ENCODE data around the gene SPSB4. TPM values are rescaled to one million over a fixed set of nuclear protein-coding genes. Genes with fewer than 3 reads are reported as not detected.
"Not testable (repeated sequence)": the region's sequence is repeated elsewhere in the genome, so short reads cannot be mapped to it uniquely, and the experiment has no call there.

The SPSB4 gene
- polyA plus RNA-seq (ENCODE audit: insufficient read length), result 14.8 TPM
- long read RNA-seq, donor 1, partial matches to known transcripts, result 0 of 2 reads
- long read RNA-seq, donor 1, other reads (novel, unspliced or antisense), result 0 of 2 reads
- long read RNA-seq, donor 2, partial matches to known transcripts, result 0 of 3 reads
- long read RNA-seq, donor 2, other reads (novel, unspliced or antisense), result 0 of 3 reads
- long read RNA-seq, donor 3, partial matches to known transcripts, result 0 of 4 reads
- long read RNA-seq, donor 3, other reads (novel, unspliced or antisense), result 0 of 4 reads
- long read RNA-seq, donor 4, result 0 reads
- long read RNA-seq, donor 5, transcript SPSB4-201 (3 exons, 2,908 nt), result major isoform, 8 of 8 reads
- long read RNA-seq, donor 5, partial matches to known transcripts, result 0 of 8 reads
- long read RNA-seq, donor 5, other reads (novel, unspliced or antisense), result 0 of 8 reads
- long read RNA-seq, donor 6, transcript SPSB4-201 (3 exons, 2,908 nt), result major isoform, 6 of 6 reads
- long read RNA-seq, donor 6, partial matches to known transcripts, result 0 of 6 reads
- long read RNA-seq, donor 6, other reads (novel, unspliced or antisense), result 0 of 6 reads
- long read RNA-seq, donor 7, transcript SPSB4-201 (3 exons, 2,908 nt), result major isoform, 7 of 12 reads
- long read RNA-seq, donor 7, partial matches to known transcripts, result 5 of 12 reads
- long read RNA-seq, donor 7, other reads (novel, unspliced or antisense), result 0 of 12 reads
- long read RNA-seq, donor 8, partial matches to known transcripts, result 0 of 2 reads
- long read RNA-seq, donor 8, other reads (novel, unspliced or antisense), result 0 of 2 reads

DNA sequence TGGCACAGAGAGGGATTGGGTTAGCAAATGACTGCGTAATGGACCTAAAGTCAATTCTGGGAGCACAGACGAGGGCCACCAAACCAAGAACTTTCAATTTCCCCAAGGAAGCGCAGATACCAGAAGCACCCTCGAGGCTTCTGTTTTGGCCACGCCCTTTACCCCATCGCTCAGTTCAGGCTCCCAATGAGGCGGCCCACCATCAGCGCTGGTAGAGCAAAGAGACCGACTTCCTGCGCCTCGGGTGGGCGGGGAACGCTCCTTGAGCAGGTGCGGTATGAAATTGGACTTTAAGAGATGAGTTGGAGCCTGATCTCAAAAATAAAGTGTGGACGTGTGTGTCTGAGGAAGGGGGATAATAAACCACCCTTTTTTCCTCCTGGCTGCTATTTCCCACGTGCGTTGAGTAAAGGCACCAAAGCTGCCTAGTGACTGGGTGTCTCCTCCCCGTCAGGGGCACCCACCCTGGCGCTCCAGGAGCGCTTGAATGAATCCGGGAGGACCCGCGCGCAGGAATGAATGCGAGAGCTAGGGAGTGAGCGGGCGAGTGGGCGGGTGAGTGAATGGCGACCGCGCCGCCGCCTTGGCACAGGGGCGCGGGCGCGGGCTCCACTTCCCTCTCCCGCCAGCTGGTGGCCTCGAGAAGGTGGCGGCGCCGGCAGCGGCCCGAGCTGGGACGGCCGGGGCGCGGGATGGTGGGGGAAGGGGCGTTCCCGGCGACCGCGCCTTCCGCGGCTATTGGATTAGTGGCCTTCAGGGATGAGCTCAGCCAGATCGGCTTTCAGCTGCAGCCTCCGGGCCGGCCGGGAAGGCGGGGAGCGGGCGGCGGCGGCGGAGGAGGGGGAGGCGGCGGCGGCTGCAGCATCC, at the start of gene SPSB4:
TSS of gene SPSB4 (plus strand) at position 772 of the 867 bp plus-strand sequence. CDS start 14,758 bp downstream, outside the sequence.
- DNase-seq, result peak; percentile 87

GRCh38 chr3:141006344-141006743, 44.8 kb upstream of the SPSB4 start:
- no peak for DNase-seq

DNA sequence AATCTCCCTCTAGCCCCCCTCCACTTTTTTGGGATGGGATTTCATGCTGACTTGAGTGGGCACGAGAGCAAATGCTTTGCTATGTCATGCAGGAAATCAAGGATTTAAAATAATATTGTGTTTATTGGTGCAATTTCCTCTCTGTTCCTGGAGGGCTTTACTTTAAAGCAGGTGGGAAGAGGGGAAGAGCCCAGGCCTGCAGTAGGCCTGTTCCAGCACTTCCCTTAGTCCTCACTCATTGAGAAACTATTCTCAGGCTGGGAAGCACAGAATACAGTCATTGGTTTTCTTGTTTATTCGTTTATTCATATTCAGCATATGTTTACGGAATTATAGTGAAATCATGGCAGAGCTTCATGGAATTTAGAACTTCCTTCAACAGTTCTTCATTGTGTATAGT, 41.7 kb upstream of the SPSB4 start:
- DNase-seq, result no peak

DNA sequence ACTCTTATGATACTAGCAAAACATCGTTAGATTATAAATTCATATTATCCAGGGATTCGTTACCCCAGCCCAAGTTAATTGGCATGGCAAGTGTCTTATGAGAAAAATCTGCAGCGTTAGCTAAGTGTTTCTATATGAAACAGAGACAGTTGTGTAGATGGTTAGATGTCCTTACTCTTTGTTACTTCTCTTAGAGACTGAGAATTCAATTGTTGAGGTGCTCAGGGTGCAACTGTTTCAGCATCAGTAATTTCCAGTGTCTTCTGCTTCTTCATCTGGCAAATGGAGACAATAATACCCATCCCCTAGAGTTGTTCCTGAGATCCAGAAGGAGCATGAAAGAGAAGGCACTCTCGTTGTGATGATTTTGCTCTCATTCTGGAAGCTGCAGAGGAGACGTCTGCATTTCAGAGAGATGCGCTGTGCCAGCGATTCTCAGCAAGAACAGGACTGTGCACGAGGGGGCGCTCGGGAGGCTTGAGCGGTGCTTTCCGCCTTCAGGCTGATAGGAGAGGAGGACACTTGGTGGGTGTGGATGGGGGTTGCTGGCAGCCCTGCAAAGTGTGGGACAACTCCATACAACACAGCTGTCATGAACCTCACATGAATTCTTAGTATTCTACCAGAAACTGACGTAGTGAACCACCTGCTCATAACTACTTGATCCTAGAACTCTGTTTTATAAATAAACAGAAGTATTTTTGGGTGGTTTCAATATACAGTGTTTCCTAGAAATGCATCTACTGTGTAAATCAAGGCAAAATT, 39.7 kb upstream of the SPSB4 start:
- DNase-seq, result peak; percentile 67

GRCh38 chr3:141011997-141012262, 39.2 kb upstream of the SPSB4 start:
- DNase-seq, result no peak

GRCh38 chr3:141012571-141012970, 38.6 kb upstream of the SPSB4 start:
- no peak for DNase-seq

GRCh38 chr3:141015481-141015880, 35.7 kb upstream of the SPSB4 start:
- no peak for DNase-seq

DNA sequence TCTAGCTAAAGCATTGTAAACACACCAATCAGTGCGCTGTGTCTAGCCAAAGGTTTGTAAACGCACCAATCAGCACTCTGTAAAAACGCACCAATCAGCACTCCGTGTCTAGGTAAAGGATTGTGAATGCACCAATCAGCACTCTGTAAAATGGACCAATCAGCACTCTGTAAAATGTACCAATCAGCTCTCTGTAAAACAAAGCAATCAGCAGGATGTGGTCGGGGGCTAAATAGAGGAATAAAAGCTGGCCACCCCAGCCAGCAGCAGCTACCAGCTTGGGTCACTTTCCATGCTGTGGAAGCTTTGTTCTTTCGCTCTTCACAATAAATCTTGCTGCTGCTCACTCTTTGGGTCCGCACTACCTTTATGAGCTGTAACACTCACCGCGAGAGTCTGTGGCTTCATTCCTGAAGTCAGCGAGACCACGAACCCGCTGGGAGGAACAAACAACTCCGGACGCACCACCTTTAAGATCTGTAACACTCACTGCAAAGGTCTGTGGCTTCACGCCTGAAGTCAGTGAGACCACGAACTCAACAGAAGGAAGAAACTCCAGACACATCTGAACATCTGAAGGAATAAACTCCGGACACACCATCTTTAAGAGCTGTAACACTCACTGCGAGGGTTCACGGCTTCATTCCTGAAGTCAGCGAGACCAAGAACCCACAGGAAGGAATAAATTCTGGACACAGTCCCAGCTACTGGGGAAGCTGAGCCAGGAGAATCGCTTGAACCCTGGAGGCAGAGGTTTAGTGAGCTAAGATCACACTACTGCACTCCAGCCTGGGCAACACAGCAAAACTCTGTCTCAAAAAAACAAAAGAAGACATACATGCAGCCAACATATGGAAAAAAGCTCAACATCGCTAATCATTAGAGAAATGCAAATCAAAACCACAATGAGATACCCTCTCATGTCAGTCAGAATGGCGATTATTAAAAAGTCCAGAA, 33.5 kb upstream of the SPSB4 start:
- not testable (repeated sequence) for DNase-seq

- DNase-seq, result no peak
These were observed 31.9 kb upstream of the SPSB4 start for GRCh38 chr3:141019244-141019643.

- no peak for DNase-seq
These were observed 30.9 kb upstream of the SPSB4 start for GRCh38 chr3:141020143-141020830.

- no peak for DNase-seq
These were observed 29.9 kb upstream of the SPSB4 start for GRCh38 chr3:141021261-141021660.

DNA sequence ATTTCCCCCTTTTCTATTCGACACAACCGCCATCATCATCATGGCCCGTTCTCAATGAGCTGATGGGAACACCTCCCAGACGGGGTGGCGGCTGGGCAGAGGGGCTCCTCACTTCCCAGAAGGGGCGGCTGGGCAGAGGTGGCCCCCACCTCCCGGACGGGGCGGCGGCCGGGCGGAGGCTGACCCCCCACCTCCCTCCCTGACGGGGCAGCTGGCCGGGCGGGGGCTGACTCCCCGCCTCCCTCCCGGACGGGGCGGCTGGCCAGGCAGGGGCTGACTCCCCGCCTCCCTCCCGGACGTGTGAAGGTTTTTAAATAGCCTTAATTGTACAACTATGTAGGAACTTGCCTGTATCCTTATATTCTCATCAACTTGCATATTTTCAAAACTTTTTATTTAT, 20.9 kb upstream of the SPSB4 start:
- DNase-seq, result no peak

DNA sequence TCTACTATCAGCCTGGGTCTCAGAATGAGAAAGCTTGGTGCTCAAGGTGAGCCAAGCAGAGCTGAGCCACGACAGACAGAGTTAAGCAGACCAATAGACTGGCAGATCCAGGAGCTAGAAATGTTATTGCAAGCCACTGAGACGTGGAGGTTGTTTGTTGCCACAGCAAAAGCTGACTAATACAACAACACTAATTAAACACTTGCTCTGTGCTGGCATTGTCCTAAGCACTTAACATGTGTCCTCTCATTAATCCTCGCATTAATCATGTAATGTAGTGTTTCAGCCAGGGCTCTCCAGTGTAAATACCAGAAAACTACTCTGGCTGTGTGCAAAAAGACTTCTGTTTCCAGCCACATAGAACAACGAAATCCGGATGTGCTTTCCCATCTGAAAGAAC, 11.6 kb upstream of the SPSB4 start:
- DNase-seq, result no peak

DNA sequence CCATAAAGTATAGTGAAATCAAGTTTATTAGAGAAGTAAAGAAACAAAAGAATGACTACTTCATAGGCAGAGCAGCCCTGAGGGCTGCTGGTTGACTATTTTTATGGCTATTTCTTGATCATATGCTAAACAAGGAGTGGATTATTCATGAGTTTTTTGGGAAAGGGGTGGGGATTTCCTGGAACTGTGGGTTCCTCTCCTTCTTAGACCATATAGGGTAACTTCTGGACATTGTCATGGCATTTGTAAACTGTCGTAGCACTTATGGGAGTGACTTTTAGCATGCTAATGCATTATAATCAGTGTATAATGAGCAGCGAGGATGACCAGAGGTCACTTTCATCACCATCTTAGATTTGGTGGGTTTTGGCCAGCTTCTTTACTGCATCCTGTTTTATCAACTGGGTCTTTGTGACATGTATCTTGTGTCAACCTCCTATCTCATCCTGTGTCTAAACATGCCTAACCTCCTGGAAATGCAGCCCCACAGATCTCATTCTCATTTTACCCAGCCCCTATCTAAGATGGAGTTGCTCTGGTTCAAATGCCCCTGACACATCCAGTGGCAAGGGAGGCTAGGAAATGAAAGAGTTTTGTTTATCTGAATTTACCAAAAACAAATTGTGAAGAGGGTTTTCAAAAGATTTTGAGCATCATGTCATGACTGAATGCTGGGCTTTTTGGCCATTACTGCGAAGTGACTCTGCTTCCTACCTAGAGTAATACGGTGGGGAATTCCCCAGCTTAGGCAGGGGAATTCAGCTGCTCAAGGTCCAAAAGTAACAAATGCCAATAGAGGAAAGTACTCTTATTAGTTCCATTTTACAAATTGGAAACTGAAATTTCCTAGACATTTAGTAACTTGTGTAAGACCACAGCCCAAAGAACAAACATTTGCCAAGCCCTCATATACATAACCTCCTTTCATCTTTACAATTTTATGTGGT, 6.2 kb upstream of the SPSB4 start:
- no peak for DNase-seq

DNA sequence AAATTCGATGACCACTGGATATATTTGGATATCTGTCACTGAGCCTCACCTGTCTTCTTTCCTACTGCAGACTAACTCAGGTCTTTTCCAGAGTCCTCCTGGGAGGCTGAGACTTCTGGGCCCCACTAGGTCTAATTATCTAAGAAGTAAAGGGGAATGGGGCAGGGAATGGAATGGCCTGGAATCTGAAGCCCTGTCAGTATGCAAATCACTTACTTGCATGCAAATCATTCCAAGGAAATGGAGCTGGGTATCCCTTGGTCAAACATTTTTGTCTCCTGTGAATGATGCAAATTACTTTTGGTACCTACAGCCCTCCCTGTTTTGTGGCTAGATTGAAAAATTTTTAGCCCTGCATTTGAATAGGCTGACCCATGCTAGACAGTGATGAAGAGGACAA, 5.3 kb upstream of the SPSB4 start:
- no peak for DNase-seq

DNA sequence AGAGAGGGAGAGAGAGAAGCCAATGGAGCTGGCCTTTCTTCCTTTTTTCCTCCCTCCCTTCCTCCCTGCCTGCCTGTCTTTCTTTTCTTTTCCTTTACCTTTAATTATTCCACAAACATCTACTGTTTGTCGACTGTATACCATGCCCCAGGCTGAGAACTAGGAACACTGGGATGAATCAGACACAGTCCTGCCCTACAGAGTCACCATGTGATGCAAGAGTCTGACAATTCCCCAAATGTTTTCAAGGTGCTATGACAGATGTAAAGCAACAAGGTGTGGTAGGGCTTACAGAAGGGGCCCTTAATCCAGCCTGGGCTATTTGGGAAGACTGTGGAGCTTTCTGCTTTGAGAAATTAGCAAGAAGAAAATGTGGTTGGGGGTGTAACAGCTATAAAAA, 4.0 kb upstream of the SPSB4 start:
- no peak for DNase-seq

DNA sequence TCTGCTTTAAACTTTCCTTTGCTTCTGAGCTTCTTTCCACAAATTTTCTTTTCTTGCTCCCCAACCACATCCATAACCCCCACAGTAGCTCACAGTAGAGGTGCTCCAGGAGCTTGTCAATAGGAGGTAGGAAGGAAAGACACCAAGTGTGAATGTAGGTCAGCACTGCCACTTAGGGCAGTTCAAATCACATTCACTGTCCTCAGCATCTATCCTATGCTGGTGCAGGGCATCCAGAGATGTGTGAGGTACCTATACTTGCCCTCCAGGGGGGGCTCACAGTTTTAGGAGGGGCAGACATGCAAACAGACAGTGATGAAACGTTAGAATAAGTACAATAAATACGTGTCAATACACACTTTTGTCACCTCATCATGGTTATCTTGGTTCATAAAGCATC, 1.5 kb upstream of the SPSB4 start:
- DNase-seq, result no peak

DNA sequence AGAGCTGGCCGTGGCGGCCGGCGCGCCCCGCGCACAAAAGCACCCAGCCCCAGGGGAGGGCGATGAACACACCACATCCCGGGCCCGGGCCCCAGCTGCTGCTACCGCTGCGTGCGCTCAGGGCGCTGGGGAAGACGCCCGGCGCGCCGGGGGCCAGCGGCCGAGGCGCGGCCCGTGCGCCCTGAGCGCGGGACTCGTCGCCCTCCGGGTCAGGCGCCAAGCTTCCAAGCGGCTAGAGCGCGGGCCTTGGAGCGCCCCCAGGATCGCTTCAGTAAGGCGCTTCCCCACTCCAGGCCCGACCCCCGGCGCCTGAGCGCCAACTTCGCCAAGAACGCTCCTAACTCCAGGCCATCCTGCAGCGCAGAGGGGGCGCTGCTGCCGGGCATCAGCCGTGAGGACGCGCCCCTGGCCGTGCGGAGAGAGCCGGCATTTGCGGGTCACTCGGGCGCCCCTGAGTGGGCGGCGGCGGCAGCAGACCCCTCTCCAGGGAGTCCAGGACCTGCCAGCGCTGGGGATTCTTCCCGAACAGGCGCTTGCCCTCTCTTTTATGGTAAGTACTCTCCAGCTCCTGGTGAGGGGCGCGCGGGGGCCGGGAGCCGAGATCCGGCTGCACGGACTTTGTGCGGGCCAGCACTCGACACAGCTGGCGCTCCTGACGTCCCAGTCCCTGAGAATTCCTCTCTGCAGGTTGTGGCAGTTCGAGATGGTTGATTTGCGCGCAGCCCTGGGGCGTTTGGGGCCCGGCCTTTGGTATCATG, 475 bp downstream of the SPSB4 start:
- DNase-seq, result peak; percentile 61
